Heart right ventricle (tissue), 16 donors: ENCODE measurements around the gene TRAM2. TPM values are rescaled to one million over a fixed set of nuclear protein-coding genes. Genes with fewer than 3 reads are reported as not detected.

Experiments
- ATAC-seq, 8 donors: fragments of 200-7000 bp; cut with Tn5 transposase; one replicate each; pipeline ENCODE4 v1.9.1; 2020; ENCODE audit warnings: mild to moderate bottlenecking in 8 of 8, moderate library complexity in 8 of 8, moderate number of reproducible peaks in 1 of 8
- DNase-seq, 2 donors: peaks; one replicate each; pipeline ENCODE4 v3.0.0-alpha.2; 2020
- H3K27ac ChIP-seq, 10 donors: fragments of 200-600 bp; sonication (generic) in 2 of 10; one replicate each; pipeline versions ENCODE4 v1.5.0 to v1.8.0; 2020 to 2022; ENCODE audit warnings: mild to moderate bottlenecking in 3 of 10
- H3K27me3 ChIP-seq, 7 donors: fragments of 200-600 bp; one replicate each; pipeline ENCODE4 v1.8.0; 2021 to 2022; ENCODE audit warnings: mild to moderate bottlenecking in 2 of 7
- H3K36me3 ChIP-seq, 9 donors: fragments of 200-600 bp; sonication (generic) in 1 of 9; one replicate each; pipeline versions ENCODE4 v1.5.0 to v1.8.0; 2020 to 2022; ENCODE audit warnings: mild to moderate bottlenecking in 2 of 9
- H3K4me1 ChIP-seq, 9 donors: fragments of 200-600 bp; sonication (generic) in 1 of 9; one replicate each; pipeline versions ENCODE4 v1.5.0 to v1.8.0; 2020 to 2022; ENCODE audit warnings: mild to moderate bottlenecking in 4 of 9
- H3K4me3 ChIP-seq, 10 donors: fragments of 200-600 bp; sonication (generic) in 2 of 10; one replicate each; pipeline versions ENCODE4 v1.5.0 to v1.8.0; 2020 to 2022; ENCODE audit warnings: mild to moderate bottlenecking in 7 of 10, moderate library complexity in 2 of 10
- H3K9me3 ChIP-seq, 11 donors: fragments of 200-600 bp in 10 of 11; sonication (generic) in 2 of 11; one replicate each; pipeline versions ENCODE4 v1.5.0 to v1.8.0; 2013 to 2022; ENCODE audit warnings: mild to moderate bottlenecking in 2 of 11, control low read depth in 1 of 11, moderate library complexity in 1 of 11
- WGBS, 2 donors: extraction: QIAGEN DNeasy Blood & Tissue Kit; methylation state at CpG; one replicate each; pipeline ENCODE4 v1.1.7; 2013; ENCODE audit warnings: inconsistent platforms in 1 of 2; 5-methylcytosine and 5-hydroxymethylcytosine counted together
- intact Hi-C, 10 donors: fragments of 100-400 bp; cut with DNase I; formaldehyde crosslinking; loops; one replicate each; pipeline versions ENCODE4 v1.11.1 to v1.14.2; 2022
- polyA plus RNA-seq, 2 donors: library from polyadenylated mRNA; stranded (reverse); fragments of 200-250 nt; gene quantifications; one replicate each; pipeline ENCODE4 v1.2.3, GENCODE V29; 2013
- total RNA-seq, 10 donors: library from RNA; stranded (reverse); fragmentation: NEBNext Ultra II Directional in 3 of 10; extraction: Animal tissue kit (Norgen Biotek cat#: 25700) in 3 of 10; gene quantifications; one replicate each; pipeline versions ENCODE4 v1.2.1 to v1.2.4, GENCODE V29; 2021 to 2023
- TF ChIP-seq, protein P1 (sequence below), 9 donors: fragments of 200-600 bp; sonication (generic) in 2 of 9; IDR thresholded peaks; one replicate each; pipeline versions ENCODE4 v1.5.0 to v1.8.0; 2021 to 2022; ENCODE audit warnings: antibody characterized with exemption in 9 of 9, mild to moderate bottlenecking in 5 of 9, moderate library complexity in 1 of 9
- donor health status: Arrhythmogenic right ventricular cardiomyopathy.
- donor health status: ischemic (EF 13 %, LVEDD 7.1; RV severe dilation, severe dysfunction).
- donor health status: healthy with polysubstance abuse.
- donor health status: DM: no; HTN: yes; CAD: no.
- donor health status: DM: no; HTN: no; CAD: no.
- donor health status: ischemic (EF 25% LVEDD 6.9; RV normal size, moderate dysfunction).
- donor health status: ischemic (EF 25% LVEDD 5.7; RV mildly dilated, moderate dysfunction).
- donor health status: healthy.
- donor health status: DM: yes; HTN: yes; CAD: no.
- donor health status: Ischemic cardiomyopathy.
- donor health status: ischemic (EF 35%, LVEDD 5.7; RV mildly dilated, moderate dysfunction).
- donor health status: nonischemic (EF 11% LVEDD 7.7; RV severe dilation, severe dysfunction).
- donor health status: DM: yes; HTN: yes; CAD: no.
- donor health status: PGD.
- donor health status: ischemic (EF 29% LVEDD 5.4; RV normal size, mild dysfunction).
- donor health status: nonischemic (EF 23%, LVEDD 6.1; RV moderate dilation, normal function).

TRAM2 gene
- total and polyA plus RNA-seq, 12 donors = 5.0 to 17.3 (median 10.6) TPM

DNA sequence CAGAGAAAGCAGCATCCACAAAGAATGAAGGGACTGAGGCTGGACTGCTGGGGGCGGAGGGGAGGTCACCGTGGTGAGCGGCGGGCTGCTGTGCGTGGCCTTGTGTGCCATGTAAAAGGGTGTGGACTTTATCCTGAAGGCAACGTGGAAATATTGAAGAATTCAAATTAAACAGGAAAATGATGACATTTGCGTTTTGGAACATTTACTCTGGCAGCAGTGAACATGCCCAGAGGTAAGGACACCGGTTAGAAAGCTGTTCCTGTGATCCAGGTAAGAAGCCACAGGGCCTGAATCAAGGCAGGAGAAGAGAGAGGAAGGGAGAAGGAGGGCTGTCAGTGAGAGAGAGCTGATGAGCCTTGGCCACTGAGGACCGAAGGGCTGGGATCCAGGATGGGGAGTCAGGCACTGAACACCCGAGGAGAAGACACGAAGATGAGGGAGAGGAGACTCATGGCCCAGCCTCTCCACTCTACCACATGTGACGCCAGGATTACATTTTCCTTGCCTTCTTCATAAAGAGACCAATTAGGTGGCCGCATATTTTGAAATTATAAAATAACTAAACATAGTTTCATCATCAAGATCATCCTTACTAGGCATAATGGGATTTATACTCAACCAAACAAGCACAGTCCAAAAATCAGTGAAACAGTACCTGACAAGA is 58.4 kb downstream of the TRAM2 start:
- TF ChIP-seq, protein P1, sequence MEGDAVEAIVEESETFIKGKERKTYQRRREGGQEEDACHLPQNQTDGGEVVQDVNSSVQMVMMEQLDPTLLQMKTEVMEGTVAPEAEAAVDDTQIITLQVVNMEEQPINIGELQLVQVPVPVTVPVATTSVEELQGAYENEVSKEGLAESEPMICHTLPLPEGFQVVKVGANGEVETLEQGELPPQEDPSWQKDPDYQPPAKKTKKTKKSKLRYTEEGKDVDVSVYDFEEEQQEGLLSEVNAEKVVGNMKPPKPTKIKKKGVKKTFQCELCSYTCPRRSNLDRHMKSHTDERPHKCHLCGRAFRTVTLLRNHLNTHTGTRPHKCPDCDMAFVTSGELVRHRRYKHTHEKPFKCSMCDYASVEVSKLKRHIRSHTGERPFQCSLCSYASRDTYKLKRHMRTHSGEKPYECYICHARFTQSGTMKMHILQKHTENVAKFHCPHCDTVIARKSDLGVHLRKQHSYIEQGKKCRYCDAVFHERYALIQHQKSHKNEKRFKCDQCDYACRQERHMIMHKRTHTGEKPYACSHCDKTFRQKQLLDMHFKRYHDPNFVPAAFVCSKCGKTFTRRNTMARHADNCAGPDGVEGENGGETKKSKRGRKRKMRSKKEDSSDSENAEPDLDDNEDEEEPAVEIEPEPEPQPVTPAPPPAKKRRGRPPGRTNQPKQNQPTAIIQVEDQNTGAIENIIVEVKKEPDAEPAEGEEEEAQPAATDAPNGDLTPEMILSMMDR (IDR thresholded peaks at IDR 0.05) = no peak
- Histone ChIP-seq H3K27ac (peak overlapping the region; percentile 79 to 94 (median 89)), H3K4me3 (peak overlapping the region in 1 of 10 donors; percentile 14), H3K4me1 (peaks cover 24 to 87% (median 47%) of the 10 kb centered on the region in 9 donors), H3K9me3 (no peaks in the 10 kb centered on the region), H3K27me3 (no peaks in the 10 kb centered on the region), H3K36me3 (peaks cover 0 to 45% (median 8%) of the 10 kb centered on the region in 9 donors)
- no peak for DNase-seq
- ATAC-seq = no peak
- intact Hi-C loops = loop anchor here in 5 of 10 donors (5.0 to 10.0 kb wide), 4 partner anchors 54 to 146 kb away; partner anchors contain the start of gene TRAM2 (in 3 of the 5)
- WGBS, 2 donors = 77 to 78% methylated on average over 13 of the region's 13 CpGs

DNA sequence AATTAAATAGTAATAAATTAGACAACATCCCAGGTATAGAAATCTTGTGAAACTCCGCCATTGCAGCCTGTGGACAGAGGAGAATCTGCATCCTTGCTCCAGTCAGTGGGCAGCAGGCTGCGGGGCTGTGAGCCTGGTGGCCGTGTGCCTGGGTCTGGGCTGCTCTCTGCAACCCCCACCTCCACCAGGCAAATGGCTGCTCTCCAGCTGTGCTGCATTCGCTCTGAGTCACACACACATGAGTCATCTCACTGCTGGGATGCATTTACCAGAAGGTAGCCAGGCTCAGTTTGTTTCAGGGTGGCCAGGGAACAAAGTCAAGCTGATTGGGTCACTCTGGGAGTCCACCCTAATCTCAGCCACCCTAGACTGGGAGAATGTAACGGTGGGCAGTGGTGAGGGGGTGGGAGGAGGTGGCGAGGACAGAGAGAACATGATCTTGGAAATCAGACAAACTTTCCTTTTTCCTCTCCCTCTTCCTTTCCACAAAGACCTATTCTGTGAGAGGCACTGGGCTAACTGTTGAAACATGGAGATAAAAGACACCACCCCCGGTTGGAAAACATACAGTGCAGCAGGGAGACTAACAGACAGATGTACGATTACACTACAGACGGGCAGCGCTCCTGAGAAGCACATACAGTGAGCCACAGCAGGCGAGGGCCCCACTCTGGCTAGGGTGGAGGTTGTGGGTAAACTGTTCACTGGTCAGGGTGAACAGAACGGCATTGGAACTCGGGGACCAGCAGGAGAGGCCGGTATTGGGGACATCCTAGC is 59.2 kb downstream of the TRAM2 start:
- ATAC-seq (peak; percentile 93 to 97 (median 94)), DNase-seq (peak; percentile 81 to 91)
- WGBS, 2 donors = 30 to 33% methylated on average over 14 of the region's 14 CpGs
- Histone ChIP-seq H3K27ac (peak overlapping the region; percentile 79 to 94 (median 89)), H3K4me1 (peaks cover 26 to 87% (median 47%) of the 10 kb centered on the region in 9 donors), H3K4me3 (peak overlapping the region in 1 of 10 donors; percentile 14), H3K9me3 (no peaks in the 10 kb centered on the region), H3K36me3 (peaks cover 0 to 50% (median 8%) of the 10 kb centered on the region in 9 donors), H3K27me3 (no peaks in the 10 kb centered on the region)
- TF ChIP-seq, protein P1 (IDR thresholded peaks at IDR 0.05) = no peak
- intact Hi-C loops = loop anchor here in 7 of 10 donors (2.0 to 10.0 kb wide), 7 partner anchors 55 to 147 kb away; partner anchors contain the start of gene TRAM2 (in 4 of the 7)

DNA sequence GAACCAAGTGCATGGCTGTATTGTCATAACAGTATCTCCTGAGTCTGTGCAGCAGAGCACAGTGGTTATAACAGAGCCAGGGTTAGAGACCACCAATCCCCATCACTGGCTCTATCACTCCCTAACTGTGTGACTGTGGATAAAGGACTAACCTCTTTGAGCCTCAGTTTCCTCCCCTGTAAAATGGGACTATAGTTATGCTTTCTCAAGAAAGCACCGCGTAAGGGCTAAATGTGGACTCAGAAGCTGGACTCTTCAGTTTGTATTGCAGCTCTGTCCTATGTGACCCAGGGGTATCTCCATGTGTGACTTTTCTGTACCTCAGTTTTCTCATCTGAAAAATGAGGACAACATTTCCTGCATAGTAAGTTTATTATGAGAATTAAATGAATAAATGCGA is 59.9 kb downstream of the TRAM2 start:
- Histone ChIP-seq H3K4me3 (no peak overlapping the region), H3K27me3 (no peaks in the 10 kb centered on the region), H3K4me1 (peaks cover 21 to 87% (median 47%) of the 10 kb centered on the region in 9 donors), H3K36me3 (peaks cover 0 to 51% (median 8%) of the 10 kb centered on the region in 9 donors), H3K27ac (peak overlapping the region in 6 of 10 donors; percentile 85 to 94 (median 90)), H3K9me3 (no peaks in the 10 kb centered on the region)
- no peak for ATAC-seq
- no peak for DNase-seq
- intact Hi-C loops = loop anchor here in 7 of 10 donors (2.0 to 10.0 kb wide), 7 partner anchors 55 to 148 kb away; partner anchors contain the start of gene TRAM2 (in 4 of the 7)
- WGBS, 2 donors = 97 to 99% methylated on average over 3 of the region's 3 CpGs
- TF ChIP-seq, protein P1 (IDR thresholded peaks at IDR 0.05) = no peak

DNA sequence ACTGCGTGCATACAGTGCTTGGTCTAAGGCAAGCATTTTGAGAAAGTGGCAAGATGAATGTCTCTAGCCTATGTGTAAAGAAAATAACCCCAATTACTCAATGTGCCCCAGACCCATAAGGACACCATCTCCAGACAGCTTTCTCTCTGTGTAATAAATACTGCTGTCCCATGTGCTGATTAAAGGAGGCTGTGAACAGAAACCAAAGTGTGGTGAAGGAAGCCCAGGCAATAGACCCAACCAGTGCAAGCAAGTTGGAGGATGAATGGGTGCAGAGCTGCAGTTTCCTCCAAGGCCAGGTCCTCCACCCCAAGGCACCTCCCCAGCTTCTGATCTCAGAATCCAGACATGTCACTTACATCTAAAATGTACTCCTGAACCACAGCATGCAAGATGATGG is 60.6 kb downstream of the TRAM2 start:
- WGBS, 2 donors = 96 to 100% methylated on average over 1 of the region's 1 CpG
- intact Hi-C loops = loop anchor here in 7 of 10 donors (2.0 to 10.0 kb wide), 7 partner anchors 56 to 149 kb away; partner anchors contain the start of gene TRAM2 (in 4 of the 7)
- peaks cover 22 to 87% (median 47%) of the 10 kb centered on the region in 9 donors for H3K4me1 ChIP-seq
- H3K4me3 ChIP-seq = no peak overlapping the region
- DNase-seq (no peak), ATAC-seq (no peak)
- H3K9me3 ChIP-seq = no peaks in the 10 kb centered on the region
- H3K27ac ChIP-seq = no peak overlapping the region
- no peaks in the 10 kb centered on the region for H3K27me3 ChIP-seq
- peaks cover 0 to 58% (median 8%) of the 10 kb centered on the region in 9 donors for H3K36me3 ChIP-seq
- TF ChIP-seq, protein P1 (IDR thresholded peaks at IDR 0.05) = no peak
